NCI-H1436 (cell line): ENCODE results near the gene TERT.
"Not testable (repeated sequence)": the region's sequence is repeated elsewhere in the genome, so short reads cannot be mapped to it uniquely, and the experiment has no call there.

Source experiments
- DNase-seq: peaks from one replicate; lab custom pipeline; 2025; lab: John Stamatoyannopoulos, UW

The TERT gene

GRCh38 chr5:1294206-1294834 lies 548 bp downstream of the TERT start:
- DNase-seq: no peak

GRCh38 chr5:1293416-1294205 lies 1.3 kb downstream of the TERT start:
- no peak for DNase-seq

GRCh38 chr5:1292846-1293415 lies 1.9 kb downstream of the TERT start:
- no peak for DNase-seq

- no peak for DNase-seq
Observed at GRCh38 chr5:1292139-1292538, 2.7 kb downstream of the TERT start.

GRCh38 chr5:1291611-1292080 lies 3.2 kb downstream of the TERT start:
- peak; percentile 11 for DNase-seq

GRCh38 chr5:1290956-1291355 lies 3.9 kb downstream of the TERT start:
- DNase-seq: not testable (repeated sequence)

GRCh38 chr5:1289559-1289958 lies 5.3 kb downstream of the TERT start:
- not testable (repeated sequence) for DNase-seq

- DNase-seq: no peak
Observed at GRCh38 chr5:1288439-1289335, 6.2 kb downstream of the TERT start.

GRCh38 chr5:1285883-1286291 lies 9.0 kb downstream of the TERT start:
- no peak for DNase-seq

- DNase-seq: no peak
Observed at GRCh38 chr5:1285141-1285540, 9.7 kb downstream of the TERT start.

GRCh38 chr5:1284336-1284970 lies 10.4 kb downstream of the TERT start:
- DNase-seq: not testable (repeated sequence)

- DNase-seq: not testable (repeated sequence)
Observed at GRCh38 chr5:1283729-1284041, 11.2 kb downstream of the TERT start.

- DNase-seq: not testable (repeated sequence)
Observed at GRCh38 chr5:1282993-1283728, 11.7 kb downstream of the TERT start.

- no peak for DNase-seq
Observed at GRCh38 chr5:1282131-1282992, 12.5 kb downstream of the TERT start.

GRCh38 chr5:1281038-1281882 lies 13.6 kb downstream of the TERT start:
- no peak for DNase-seq

- DNase-seq: no peak
Observed at GRCh38 chr5:1280177-1281037, 14.5 kb downstream of the TERT start.

- no peak for DNase-seq
Observed at GRCh38 chr5:1279443-1280151, 15.3 kb downstream of the TERT start.
